HEK293T (cell line): Measurements from ENCODE around the gene PDE2A.

Experiments
- BHLHE40 ChIP-seq: fragments of 450-650 bp; IDR thresholded peaks from 2 replicates; pipeline ENCODE4 v1.6.1; 2016; ENCODE audit warnings: mild to moderate bottlenecking, moderate library complexity, borderline replicate concordance
- CTBP1 ChIP-seq: fragments of 450-650 bp; IDR thresholded peaks from 2 replicates; pipeline ENCODE4 v1.6.1; 2016; ENCODE audit warnings: borderline replicate concordance
- ELF4 ChIP-seq: fragments of 450-650 bp; IDR thresholded peaks from 2 replicates; pipeline ENCODE4 v1.6.1; 2017; ENCODE audit warnings: antibody characterized with exemption
- FOXA1 ChIP-seq: fragments of 450-650 bp; IDR thresholded peaks from 2 replicates; pipeline ENCODE4 v1.6.1; 2016; ENCODE audit warnings: mild to moderate bottlenecking
- FOXK2 ChIP-seq: fragments of 450-650 bp; IDR thresholded peaks from 2 replicates; pipeline ENCODE4 v1.6.1; 2016; ENCODE audit warnings: mild to moderate bottlenecking
- FOXM1 ChIP-seq: fragments of 450-650 bp; IDR thresholded peaks from 2 replicates; pipeline ENCODE4 v1.6.1; 2017; ENCODE audit warnings: mild to moderate bottlenecking, borderline replicate concordance
- HDGF ChIP-seq: fragments of 450-650 bp; IDR thresholded peaks from 2 replicates; pipeline ENCODE4 v1.6.1; 2017; ENCODE audit warnings: antibody characterized with exemption, borderline replicate concordance
- L3MBTL2 ChIP-seq: fragments of 450-650 bp; conservative IDR thresholded peaks from 2 replicates; pipeline ENCODE4 v1.6.1; 2016; ENCODE audit warnings: mild to moderate bottlenecking
- LEF1 ChIP-seq: fragments of 450-650 bp; IDR thresholded peaks from 2 replicates; pipeline ENCODE4 v1.6.1; 2017; ENCODE audit warnings: mild to moderate bottlenecking, borderline replicate concordance
- SP1 ChIP-seq: fragments of 450-650 bp; IDR thresholded peaks from 2 replicates; pipeline ENCODE4 v1.6.1; 2017
- SUZ12 ChIP-seq: fragments of 450-650 bp; IDR thresholded peaks from 2 replicates; pipeline ENCODE4 v1.6.1; 2016; ENCODE audit warnings: mild to moderate bottlenecking
- TARDBP ChIP-seq: fragments of 450-650 bp; IDR thresholded peaks from 2 replicates; pipeline ENCODE4 v1.6.1; 2016
- ZNF384 ChIP-seq: fragments of 450-650 bp; IDR thresholded peaks from 2 replicates; pipeline ENCODE4 v1.6.1; 2016
- TF ChIP-seq, protein P1 (sequence below): fragments of 450-650 bp; IDR thresholded peaks from 2 replicates; pipeline ENCODE4 v1.6.1; 2016

DNA sequence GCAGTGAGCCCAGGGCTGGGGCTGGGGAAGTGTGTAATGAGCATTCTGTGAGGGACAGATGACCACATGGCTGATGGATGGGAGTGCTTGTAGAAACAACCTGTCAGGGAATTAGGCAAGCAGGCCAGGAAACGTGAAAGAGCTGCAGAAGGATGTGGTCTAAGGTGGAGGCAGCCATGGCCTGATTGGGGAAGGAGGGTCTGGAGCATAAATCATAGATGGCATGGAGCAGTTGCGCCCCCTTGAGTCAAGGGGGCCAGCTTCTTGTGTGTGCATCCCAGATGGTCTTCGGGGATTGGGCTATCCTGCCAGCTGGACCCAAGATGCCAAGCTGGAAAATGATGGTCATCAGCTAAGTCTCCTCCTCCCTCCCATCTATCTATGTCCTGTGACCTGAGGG lies 120.5 kb downstream of the PDE2A start:
- no peak for TF ChIP-seq HDGF
- no peak for TF ChIP-seq CTBP1
- no peak for TF ChIP-seq SUZ12
- no peak for TF ChIP-seq FOXA1
- no peak for TF ChIP-seq ELF4
- no peak for TF ChIP-seq BHLHE40
- TF ChIP-seq SP1 = no peak
- TF ChIP-seq ZNF384 = no peak
- no peak for TF ChIP-seq LEF1
- TF ChIP-seq FOXK2 = no peak
- no peak for TF ChIP-seq L3MBTL2
- TF ChIP-seq, protein P1, sequence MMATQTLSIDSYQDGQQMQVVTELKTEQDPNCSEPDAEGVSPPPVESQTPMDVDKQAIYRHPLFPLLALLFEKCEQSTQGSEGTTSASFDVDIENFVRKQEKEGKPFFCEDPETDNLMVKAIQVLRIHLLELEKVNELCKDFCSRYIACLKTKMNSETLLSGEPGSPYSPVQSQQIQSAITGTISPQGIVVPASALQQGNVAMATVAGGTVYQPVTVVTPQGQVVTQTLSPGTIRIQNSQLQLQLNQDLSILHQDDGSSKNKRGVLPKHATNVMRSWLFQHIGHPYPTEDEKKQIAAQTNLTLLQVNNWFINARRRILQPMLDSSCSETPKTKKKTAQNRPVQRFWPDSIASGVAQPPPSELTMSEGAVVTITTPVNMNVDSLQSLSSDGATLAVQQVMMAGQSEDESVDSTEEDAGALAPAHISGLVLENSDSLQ = peak; percentile 61
- TF ChIP-seq TARDBP = no peak
- no peak for TF ChIP-seq FOXM1
